Activated T-helper 17 cell treated with anti-CD3 and anti-CD28 coated beads, Interleukin-2, amount 50 U/mL, for 72 hours (primary cell): Measurements from ENCODE around the gene VGLL3. TPM values are rescaled to one million over a fixed set of nuclear protein-coding genes. Genes with fewer than 3 reads are reported as not detected.

ENCODE experiments used
- ATAC-seq: fragments of 150-1000 bp; cut with Tn5 transposase; replicated peaks from 2 replicates; pipeline ENCODE4 v1.10.0; 2021; ENCODE audit warnings: mild to moderate bottlenecking, moderate library complexity
- H3K27ac Mint-ChIP-seq: one replicate; pipeline ENCODE4 v1.8.0; 2022; ENCODE audit warnings: mixed read lengths
- H3K27me3 Mint-ChIP-seq: one replicate; pipeline ENCODE4 v1.8.0; 2022; ENCODE audit warnings: mixed read lengths
- H3K36me3 Mint-ChIP-seq: one replicate; pipeline ENCODE4 v1.8.0; 2022; ENCODE audit warnings: low read depth, mild to moderate bottlenecking, mixed read lengths
- H3K4me1 Mint-ChIP-seq: one replicate; pipeline ENCODE4 v1.8.0; 2022; ENCODE audit warnings: mixed read lengths
- H3K4me3 Mint-ChIP-seq: one replicate; pipeline ENCODE4 v1.8.0; 2022; ENCODE audit warnings: mild to moderate bottlenecking, mixed read lengths
- H3K9me3 Mint-ChIP-seq: one replicate; pipeline ENCODE4 v1.8.0; 2022; ENCODE audit warnings: mixed read lengths
- total RNA-seq, 2 donors: library from RNA; stranded (reverse); gene quantifications; one replicate each; pipeline ENCODE4 v1.2.3, GENCODE V29; 2022

Gene VGLL3
- total RNA-seq, 2 donors from 2014 or later: 0.03 TPM; not detected in 1

GRCh38 chr3:86950717-86951116 is 40.2 kb downstream of the VGLL3 start:
- H3K36me3 Mint-ChIP-seq: no peaks in the 10 kb centered on the region
- no peaks in the 10 kb centered on the region for H3K9me3 Mint-ChIP-seq
- ATAC-seq: no peak
- H3K4me3 Mint-ChIP-seq: no peak overlapping the region
- no peaks in the 10 kb centered on the region for H3K27me3 Mint-ChIP-seq
- H3K27ac Mint-ChIP-seq: no peak overlapping the region
- H3K4me1 Mint-ChIP-seq: no peaks in the 10 kb centered on the region

GRCh38 chr3:86949850-86950249 is 41.1 kb downstream of the VGLL3 start:
- Mint-ChIP-seq H3K36me3 (no peaks in the 10 kb centered on the region), H3K4me1 (no peaks in the 10 kb centered on the region), H3K9me3 (no peaks in the 10 kb centered on the region), H3K27me3 (no peaks in the 10 kb centered on the region), H3K4me3 (no peak overlapping the region), H3K27ac (no peak overlapping the region)
- no peak for ATAC-seq

GRCh38 chr3:86948822-86949221 is 42.1 kb downstream of the VGLL3 start:
- H3K4me1 Mint-ChIP-seq: no peaks in the 10 kb centered on the region
- no peak overlapping the region for H3K4me3 Mint-ChIP-seq
- H3K27me3 Mint-ChIP-seq: no peaks in the 10 kb centered on the region
- no peak overlapping the region for H3K27ac Mint-ChIP-seq
- no peaks in the 10 kb centered on the region for H3K9me3 Mint-ChIP-seq
- no peak for ATAC-seq
- H3K36me3 Mint-ChIP-seq: no peaks in the 10 kb centered on the region

- Mint-ChIP-seq H3K9me3 (no peaks in the 10 kb centered on the region), H3K27me3 (no peaks in the 10 kb centered on the region), H3K36me3 (no peaks in the 10 kb centered on the region), H3K4me3 (no peak overlapping the region), H3K4me1 (no peaks in the 10 kb centered on the region), H3K27ac (no peak overlapping the region)
- ATAC-seq: no peak
Measured at GRCh38 chr3:86942206-86942605, 48.7 kb downstream of the VGLL3 start.

- no peaks in the 10 kb centered on the region for H3K27me3 Mint-ChIP-seq
- no peaks in the 10 kb centered on the region for H3K9me3 Mint-ChIP-seq
- ATAC-seq: no peak
- H3K4me1 Mint-ChIP-seq: no peaks in the 10 kb centered on the region
- H3K27ac Mint-ChIP-seq: no peak overlapping the region
- no peak overlapping the region for H3K4me3 Mint-ChIP-seq
- H3K36me3 Mint-ChIP-seq: no peaks in the 10 kb centered on the region
Measured at GRCh38 chr3:86938416-86939105, 52.4 kb downstream of the VGLL3 start.

GRCh38 chr3:86937306-86937791 is 53.6 kb downstream of the VGLL3 start:
- H3K27ac Mint-ChIP-seq: no peak overlapping the region
- H3K4me3 Mint-ChIP-seq: no peak overlapping the region
- no peak for ATAC-seq

GRCh38 chr3:86934851-86935250 is 56.1 kb downstream of the VGLL3 start:
- ATAC-seq: no peak
- no peak overlapping the region for H3K27ac Mint-ChIP-seq
- no peaks in the 10 kb centered on the region for H3K27me3 Mint-ChIP-seq
- no peaks in the 10 kb centered on the region for H3K36me3 Mint-ChIP-seq
- no peaks in the 10 kb centered on the region for H3K4me1 Mint-ChIP-seq
- no peaks in the 10 kb centered on the region for H3K9me3 Mint-ChIP-seq
- no peak overlapping the region for H3K4me3 Mint-ChIP-seq

More at GRCh38 chr3:86937306-86937791, 53.6 kb downstream of the VGLL3 start:
- Mint-ChIP-seq H3K27me3 (no peaks in the 10 kb centered on the region), H3K36me3 (no peaks in the 10 kb centered on the region), H3K4me1 (no peaks in the 10 kb centered on the region), H3K9me3 (no peaks in the 10 kb centered on the region)

- Mint-ChIP-seq H3K27me3 (no peaks in the 10 kb centered on the region), H3K4me3 (no peak overlapping the region), H3K36me3 (no peaks in the 10 kb centered on the region), H3K4me1 (no peaks in the 10 kb centered on the region), H3K9me3 (peaks cover 9% of the 10 kb centered on the region), H3K27ac (no peak overlapping the region)
- no peak for ATAC-seq
Measured at GRCh38 chr3:86930831-86931230, 60.1 kb downstream of the VGLL3 start.

GRCh38 chr3:86930181-86930580 is 60.8 kb downstream of the VGLL3 start:
- Mint-ChIP-seq H3K27me3 (no peaks in the 10 kb centered on the region), H3K36me3 (no peaks in the 10 kb centered on the region), H3K27ac (no peak overlapping the region), H3K4me3 (no peak overlapping the region), H3K9me3 (peaks cover 9% of the 10 kb centered on the region), H3K4me1 (no peaks in the 10 kb centered on the region)
- ATAC-seq: no peak

GRCh38 chr3:86929046-86929445 is 61.9 kb downstream of the VGLL3 start:
- no peak for ATAC-seq
- peaks cover 9% of the 10 kb centered on the region for H3K9me3 Mint-ChIP-seq
- no peaks in the 10 kb centered on the region for H3K4me1 Mint-ChIP-seq
- H3K27ac Mint-ChIP-seq: no peak overlapping the region
- H3K27me3 Mint-ChIP-seq: no peaks in the 10 kb centered on the region
- no peaks in the 10 kb centered on the region for H3K36me3 Mint-ChIP-seq
- H3K4me3 Mint-ChIP-seq: no peak overlapping the region

- H3K36me3 Mint-ChIP-seq: no peaks in the 10 kb centered on the region
- H3K4me3 Mint-ChIP-seq: no peak overlapping the region
Measured at GRCh38 chr3:86923071-86923491, 67.9 kb downstream of the VGLL3 start.

GRCh38 chr3:86921971-86922680 is 68.8 kb downstream of the VGLL3 start:
- Mint-ChIP-seq H3K4me3 (no peak overlapping the region), H3K9me3 (peaks cover 5% of the 10 kb centered on the region), H3K27ac (no peak overlapping the region), H3K27me3 (no peaks in the 10 kb centered on the region), H3K4me1 (no peaks in the 10 kb centered on the region), H3K36me3 (no peaks in the 10 kb centered on the region)
- ATAC-seq: no peak

More at GRCh38 chr3:86923071-86923491, 67.9 kb downstream of the VGLL3 start:
- Mint-ChIP-seq H3K27me3 (no peaks in the 10 kb centered on the region), H3K27ac (no peak overlapping the region), H3K4me1 (no peaks in the 10 kb centered on the region), H3K9me3 (peaks cover 5% of the 10 kb centered on the region)
- ATAC-seq: no peak

- Mint-ChIP-seq H3K4me3 (no peak overlapping the region), H3K27ac (no peak overlapping the region), H3K36me3 (no peaks in the 10 kb centered on the region), H3K27me3 (no peaks in the 10 kb centered on the region), H3K9me3 (peaks cover 7% of the 10 kb centered on the region), H3K4me1 (no peaks in the 10 kb centered on the region)
- no peak for ATAC-seq
Measured at GRCh38 chr3:86914670-86915069, 76.3 kb downstream of the VGLL3 start.

GRCh38 chr3:86913160-86913559 is 77.8 kb downstream of the VGLL3 start:
- peaks cover 7% of the 10 kb centered on the region for H3K9me3 Mint-ChIP-seq
- no peak overlapping the region for H3K4me3 Mint-ChIP-seq
- ATAC-seq: no peak
- no peak overlapping the region for H3K27ac Mint-ChIP-seq
- H3K36me3 Mint-ChIP-seq: no peaks in the 10 kb centered on the region
- H3K4me1 Mint-ChIP-seq: no peaks in the 10 kb centered on the region
- H3K27me3 Mint-ChIP-seq: no peaks in the 10 kb centered on the region

- no peaks in the 10 kb centered on the region for H3K4me1 Mint-ChIP-seq
- H3K27ac Mint-ChIP-seq: no peak overlapping the region
- H3K27me3 Mint-ChIP-seq: no peaks in the 10 kb centered on the region
- H3K36me3 Mint-ChIP-seq: no peaks in the 10 kb centered on the region
- ATAC-seq: no peak
- H3K9me3 Mint-ChIP-seq: peaks cover 4% of the 10 kb centered on the region
- H3K4me3 Mint-ChIP-seq: no peak overlapping the region
Measured at GRCh38 chr3:86895202-86895601, 95.7 kb downstream of the VGLL3 start.
